IPS-NIHi7 (cell line): ENCODE data around the gene SRPRB.

Experiments used
- DNase-seq: peaks from one replicate; pipeline ENCODE4 v3.0.0; 2012; ENCODE audit warnings: mixed read lengths; ENCODE audit errors: extremely low spot score

The SRPRB gene

DNA sequence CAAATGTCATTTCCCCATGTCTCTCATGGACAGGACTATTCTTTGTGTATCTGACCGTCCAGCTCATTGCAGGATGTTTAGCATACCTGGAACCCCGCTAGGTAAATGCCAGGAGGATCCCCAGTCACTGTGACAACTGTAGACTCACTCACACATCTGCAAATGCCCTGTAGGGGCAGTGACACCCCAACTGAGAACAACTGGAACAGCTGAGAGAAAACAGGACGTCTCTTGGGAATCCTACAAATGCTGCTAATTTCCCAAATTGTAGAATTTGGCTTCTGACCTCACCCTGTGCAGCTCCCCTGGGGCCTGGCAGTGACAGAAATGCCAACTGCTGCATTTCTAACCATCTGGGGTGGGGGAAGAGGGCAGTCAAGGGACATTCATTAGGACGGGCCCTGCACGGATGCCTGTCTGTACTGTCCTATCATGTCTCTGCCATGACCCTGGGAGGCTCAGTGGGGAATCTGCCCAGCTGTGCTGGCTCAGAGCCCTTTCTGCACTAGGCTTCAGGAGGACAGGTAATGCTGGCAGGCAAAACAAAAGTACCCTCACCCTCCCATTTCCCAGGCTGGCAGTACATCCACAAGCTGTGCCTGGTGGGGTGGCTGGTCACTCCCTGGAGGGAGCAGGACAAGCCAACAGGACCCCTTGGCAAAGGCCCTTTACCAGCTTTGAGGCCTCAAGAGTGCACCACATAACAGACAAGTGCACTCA is 59.7 kb downstream of the SRPRB start:
- no peak for DNase-seq

- DNase-seq = no peak
Measured at GRCh38 chr3:133866141-133866540, 60.5 kb downstream of the SRPRB start.

DNA sequence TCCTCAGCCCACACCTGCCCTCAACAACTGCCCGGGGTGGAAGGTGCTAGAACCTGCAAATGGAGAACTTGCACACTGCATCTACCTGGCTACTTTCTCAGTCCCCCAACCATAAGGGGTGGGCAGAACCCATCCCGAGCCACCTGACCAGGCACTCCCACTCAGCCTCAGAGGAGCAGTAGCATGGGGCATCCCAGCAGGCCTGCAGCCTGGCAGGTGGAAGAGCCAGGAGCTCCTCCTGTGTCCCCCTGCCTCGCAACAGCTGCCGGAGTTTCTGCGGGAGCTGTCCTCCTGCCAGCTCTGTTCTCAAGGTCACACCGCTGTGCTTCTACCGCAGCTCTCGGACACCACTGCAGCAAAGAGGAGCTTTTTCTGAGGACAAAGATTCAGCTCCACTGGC is 62.6 kb downstream of the SRPRB start:
- no peak for DNase-seq

GRCh38 chr3:133868758-133869475 is 63.3 kb downstream of the SRPRB start:
- DNase-seq = no peak

DNA sequence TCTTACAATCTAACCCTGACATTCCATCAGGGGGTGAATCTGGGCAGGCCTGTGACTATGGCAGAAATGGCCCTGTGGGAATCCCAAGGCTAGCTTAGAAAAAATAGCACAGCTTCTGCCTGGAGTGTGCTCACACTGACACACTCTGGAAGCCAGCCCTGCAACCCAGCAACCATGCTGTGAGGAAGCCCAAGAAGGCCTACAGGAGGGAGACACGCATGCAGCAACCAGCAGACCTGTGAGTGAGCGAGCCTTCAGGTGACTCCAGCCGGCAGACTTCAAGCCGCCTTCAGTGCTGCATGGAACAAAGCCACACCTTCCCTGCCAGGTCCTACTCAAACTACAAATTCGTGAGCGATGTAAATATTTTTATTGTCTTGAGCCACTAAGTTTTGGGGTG is 64.0 kb downstream of the SRPRB start:
- no peak for DNase-seq

DNA sequence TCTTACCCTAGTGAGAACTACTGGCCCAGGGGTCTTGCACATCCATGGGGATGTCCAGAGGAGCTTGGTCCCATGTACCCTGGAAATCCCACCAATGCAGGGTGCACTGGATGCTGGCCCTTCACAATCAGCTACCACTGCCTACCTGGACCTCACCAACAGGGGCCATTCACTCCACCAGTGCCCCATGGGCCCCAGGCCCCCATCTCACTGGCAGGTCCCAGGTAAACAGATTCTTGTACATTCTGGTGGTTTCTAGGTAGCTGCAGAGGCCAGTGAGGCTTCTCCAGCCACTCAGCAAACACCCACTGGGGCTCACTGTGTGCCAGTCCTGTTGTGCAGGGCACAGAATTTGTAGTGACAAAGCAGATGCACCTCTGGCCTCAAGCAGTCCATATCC is 65.2 kb downstream of the SRPRB start:
- DNase-seq = no peak
